ENCODE data around the gene DUSP11. TPM values are rescaled to one million over a fixed set of nuclear protein-coding genes. Genes with fewer than 3 reads are reported as not detected.
"Not testable (repeated sequence)": the region's sequence is repeated elsewhere in the genome, so short reads cannot be mapped to it uniquely, and the experiment has no call there.

Gene DUSP11
- total and polyA plus RNA-seq, 4 experiments from 2014 or later = 45.5 to 80.5 (median 53.6) TPM

- Mint-ChIP-seq H3K36me3 (peaks cover 28 to 45% of the 10 kb centered on the region in 2 donors), H3K4me3 (no peak overlapping the region), H3K9me3 (no peaks in the 10 kb centered on the region), H3K27ac (peak overlapping the region in 1 of 7 donors; percentile 70), H3K27me3 (no peaks in the 10 kb centered on the region), H3K4me1 (no peaks in the 10 kb centered on the region)
- Histone ChIP-seq H3K27ac (ENCODE audit: low read depth, low read length) (no peak overlapping the region), H3K27me3 (ENCODE audit: insufficient read depth, low read length) (no peaks in the 10 kb centered on the region), H3K9me3 (ENCODE audit: control insufficient read depth in 1 of 2, low read length in 2 of 2) (no peaks in the 10 kb centered on the region), H3K36me3 (ENCODE audit: insufficient read depth, low read length) (peaks cover 30% of the 10 kb centered on the region), H3K4me1 (ENCODE audit: insufficient read depth, low read length) (no peaks in the 10 kb centered on the region), H3K4me3 (ENCODE audit: low read length in 2 of 2) (no peak overlapping the region)
- ChIA-PET POLR2A (ENCODE audit: partially characterized antibody) (no interaction called here), CTCF (ENCODE audit: partially characterized antibody) (no interaction called here)
- intact Hi-C loops (cut with micrococcal nuclease) = no loop called here
- no peak for DNase-seq
Observed at GRCh38 chr2:73728711-73729110, 51.2 kb downstream of the DUSP11 start.

GRCh38 chr2:73728043-73728442, 51.9 kb downstream of the DUSP11 start:
- intact Hi-C loops (cut with micrococcal nuclease) = no loop called here
- Histone ChIP-seq H3K36me3 (ENCODE audit: insufficient read depth, low read length) (peaks cover 25% of the 10 kb centered on the region), H3K4me1 (ENCODE audit: insufficient read depth, low read length) (no peaks in the 10 kb centered on the region), H3K27me3 (ENCODE audit: insufficient read depth, low read length) (no peaks in the 10 kb centered on the region), H3K4me3 (ENCODE audit: low read length in 2 of 2) (no peak overlapping the region), H3K27ac (ENCODE audit: low read depth, low read length) (no peak overlapping the region), H3K9me3 (ENCODE audit: control insufficient read depth in 1 of 2, low read length in 2 of 2) (no peaks in the 10 kb centered on the region)
- POLR2A ChIA-PET (ENCODE audit: partially characterized antibody) = no interaction called here
- no peak for DNase-seq
- H3K27ac Mint-ChIP-seq = no peak overlapping the region
- no peak overlapping the region for H3K4me3 Mint-ChIP-seq
- H3K9me3 Mint-ChIP-seq = no peaks in the 10 kb centered on the region
- H3K27me3 Mint-ChIP-seq = no peaks in the 10 kb centered on the region
- H3K4me1 Mint-ChIP-seq = no peaks in the 10 kb centered on the region
- H3K36me3 Mint-ChIP-seq = peaks cover 24 to 41% of the 10 kb centered on the region in 2 donors
- CTCF ChIA-PET (ENCODE audit: partially characterized antibody) = no interaction called here

DNA sequence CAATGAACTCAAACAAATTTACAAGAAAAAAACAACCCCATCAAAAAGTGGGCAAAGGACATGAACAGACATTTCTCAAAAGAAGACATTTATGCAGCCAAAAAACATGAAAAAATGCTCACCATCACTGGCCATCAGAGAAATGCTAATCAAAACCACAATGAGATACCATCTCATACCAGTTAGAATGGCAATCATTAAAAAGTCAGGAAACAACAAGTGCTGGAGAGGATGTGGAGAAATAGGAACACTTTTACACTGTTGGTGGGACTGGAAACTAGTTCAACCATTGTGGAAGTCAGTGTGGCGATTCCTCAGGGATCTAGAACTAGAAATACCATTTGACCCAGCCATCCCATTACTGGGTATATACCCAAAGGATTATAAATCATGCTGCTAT, 53.2 kb downstream of the DUSP11 start:
- peaks cover 18 to 29% of the 10 kb centered on the region in 2 donors for H3K36me3 Mint-ChIP-seq
- DNase-seq; intact Hi-C loops (cut with micrococcal nuclease); H3K4me3 Mint-ChIP-seq; H3K9me3 ChIP-seq (ENCODE audit: control insufficient read depth in 1 of 2, low read length in 2 of 2); POLR2A ChIA-PET (ENCODE audit: partially characterized antibody); H3K4me1 ChIP-seq (ENCODE audit: insufficient read depth, low read length); H3K27me3 ChIP-seq (ENCODE audit: insufficient read depth, low read length); H3K27ac ChIP-seq (ENCODE audit: low read depth, low read length); H3K9me3 Mint-ChIP-seq; H3K4me1 Mint-ChIP-seq; CTCF ChIA-PET (ENCODE audit: partially characterized antibody); H3K27ac Mint-ChIP-seq; H3K27me3 Mint-ChIP-seq; H3K4me3 ChIP-seq (ENCODE audit: low read length in 2 of 2): not testable (repeated sequence)
- peaks cover 18% of the 10 kb centered on the region for H3K36me3 ChIP-seq (ENCODE audit: insufficient read depth, low read length)

GRCh38 chr2:73718851-73719621, 60.9 kb downstream of the DUSP11 start:
- Mint-ChIP-seq H3K4me3 (peak overlapping the region in 1 of 8 donors; percentile 30), H3K4me1 (peaks cover 0 to 4% (median 0%) of the 10 kb centered on the region in 4 donors), H3K27me3 (peaks cover 6 to 9% of the 10 kb centered on the region in 2 donors), H3K27ac (no peak overlapping the region), H3K9me3 (peaks cover 0 to 14% (median 10%) of the 10 kb centered on the region in 8 donors), H3K36me3 (peaks cover 6 to 9% of the 10 kb centered on the region in 2 donors)
- ChIA-PET POLR2A (ENCODE audit: partially characterized antibody) (no interaction called here), CTCF (ENCODE audit: partially characterized antibody) (no interaction called here)
- intact Hi-C loops (cut with micrococcal nuclease) = no loop called here
- no peak overlapping the region for H3K27ac ChIP-seq (ENCODE audit: low read depth, low read length)
- H3K4me3 ChIP-seq (ENCODE audit: low read length in 2 of 2) = no peak overlapping the region
- no peaks in the 10 kb centered on the region for H3K4me1 ChIP-seq (ENCODE audit: insufficient read depth, low read length)
- no peaks in the 10 kb centered on the region for H3K27me3 ChIP-seq (ENCODE audit: insufficient read depth, low read length)
- no peak for DNase-seq
- H3K9me3 ChIP-seq (ENCODE audit: control insufficient read depth in 1 of 2, low read length in 2 of 2) = no peaks in the 10 kb centered on the region
- no peaks in the 10 kb centered on the region for H3K36me3 ChIP-seq (ENCODE audit: insufficient read depth, low read length)

DNA sequence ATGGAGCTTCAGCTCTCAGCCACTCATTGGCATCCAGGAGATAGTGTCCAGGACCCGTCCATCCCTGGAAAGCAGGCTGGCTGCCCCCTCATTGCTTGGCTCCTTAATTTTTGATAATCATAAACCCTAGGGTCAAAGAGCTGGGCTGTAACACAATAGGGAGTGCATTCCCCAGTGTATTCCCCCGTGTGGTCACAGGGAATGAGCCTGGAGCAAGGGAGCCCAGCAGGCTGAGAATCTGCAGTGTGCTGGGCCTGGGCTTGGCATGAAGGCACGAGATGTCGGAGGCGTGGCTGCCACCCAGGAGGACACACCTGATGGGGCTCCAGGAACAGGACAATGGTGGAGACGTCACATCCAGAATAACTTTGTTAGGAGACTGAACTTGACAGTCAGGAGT, 61.5 kb downstream of the DUSP11 start:
- no peak for DNase-seq
- intact Hi-C loops (cut with micrococcal nuclease) = no loop called here
- Histone ChIP-seq H3K27ac (ENCODE audit: low read depth, low read length) (no peak overlapping the region), H3K4me1 (ENCODE audit: insufficient read depth, low read length) (no peaks in the 10 kb centered on the region), H3K4me3 (ENCODE audit: low read length in 2 of 2) (no peak overlapping the region), H3K9me3 (ENCODE audit: control insufficient read depth in 1 of 2, low read length in 2 of 2) (no peaks in the 10 kb centered on the region), H3K36me3 (ENCODE audit: insufficient read depth, low read length) (no peaks in the 10 kb centered on the region), H3K27me3 (ENCODE audit: insufficient read depth, low read length) (no peaks in the 10 kb centered on the region)
- H3K36me3 Mint-ChIP-seq = peaks cover 5 to 9% of the 10 kb centered on the region in 2 donors
- no peak overlapping the region for H3K4me3 Mint-ChIP-seq
- H3K27ac Mint-ChIP-seq = peak overlapping the region in 1 of 7 donors; percentile 75
- ChIA-PET CTCF (ENCODE audit: partially characterized antibody) (no interaction called here), POLR2A (ENCODE audit: partially characterized antibody) (no interaction called here)
- H3K9me3 Mint-ChIP-seq = peaks cover 4 to 20% (median 16%) of the 10 kb centered on the region in 8 donors
- peaks cover 0 to 4% (median 0%) of the 10 kb centered on the region in 4 donors for H3K4me1 Mint-ChIP-seq
- peaks cover 10 to 13% of the 10 kb centered on the region in 2 donors for H3K27me3 Mint-ChIP-seq

DNA sequence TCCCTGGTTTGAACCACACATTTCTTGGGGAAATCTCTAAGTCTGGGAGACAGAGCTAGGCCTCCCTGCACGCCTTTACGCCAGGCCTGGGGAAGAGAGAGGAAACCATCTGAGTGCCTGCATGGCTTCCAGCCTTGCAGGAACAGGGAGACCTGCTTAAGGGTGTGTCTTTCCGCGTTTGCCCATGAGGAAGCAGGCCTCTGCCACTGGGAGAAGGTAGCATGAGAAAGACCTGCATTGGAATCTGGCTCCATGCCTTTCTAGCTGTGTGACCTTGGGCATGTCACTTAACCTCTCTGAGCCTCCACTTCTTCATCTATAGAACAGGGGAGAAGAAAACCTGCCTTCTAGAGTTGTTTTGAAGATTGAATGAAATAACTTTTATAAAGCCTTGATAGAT, 62.2 kb downstream of the DUSP11 start:
- POLR2A ChIA-PET (ENCODE audit: partially characterized antibody); H3K36me3 Mint-ChIP-seq; DNase-seq; CTCF ChIA-PET (ENCODE audit: partially characterized antibody); H3K27ac Mint-ChIP-seq; H3K36me3 ChIP-seq (ENCODE audit: insufficient read depth, low read length); H3K4me1 Mint-ChIP-seq; H3K4me1 ChIP-seq (ENCODE audit: insufficient read depth, low read length); H3K4me3 Mint-ChIP-seq; H3K27ac ChIP-seq (ENCODE audit: low read depth, low read length); H3K9me3 ChIP-seq (ENCODE audit: control insufficient read depth in 1 of 2, low read length in 2 of 2); H3K27me3 ChIP-seq (ENCODE audit: insufficient read depth, low read length); intact Hi-C loops (cut with micrococcal nuclease); H3K4me3 ChIP-seq (ENCODE audit: low read length in 2 of 2): not testable (repeated sequence)
- Mint-ChIP-seq H3K27me3 (peaks cover 10 to 13% of the 10 kb centered on the region in 2 donors), H3K9me3 (peaks cover 4 to 25% (median 17%) of the 10 kb centered on the region in 8 donors)

GRCh38 chr2:73717251-73717606, 62.7 kb downstream of the DUSP11 start:
- Histone ChIP-seq H3K9me3 (ENCODE audit: control insufficient read depth in 1 of 2, low read length in 2 of 2) (no peaks in the 10 kb centered on the region), H3K36me3 (ENCODE audit: insufficient read depth, low read length) (no peaks in the 10 kb centered on the region), H3K27me3 (ENCODE audit: insufficient read depth, low read length) (no peaks in the 10 kb centered on the region), H3K4me1 (ENCODE audit: insufficient read depth, low read length) (no peaks in the 10 kb centered on the region), H3K4me3 (ENCODE audit: low read length in 2 of 2) (no peak overlapping the region), H3K27ac (ENCODE audit: low read depth, low read length) (no peak overlapping the region)
- intact Hi-C loops (cut with micrococcal nuclease) = no loop called here
- DNase-seq = no peak
- H3K36me3 Mint-ChIP-seq = peaks cover 4 to 6% of the 10 kb centered on the region in 2 donors
- peaks cover 4 to 28% (median 17%) of the 10 kb centered on the region in 8 donors for H3K9me3 Mint-ChIP-seq
- peaks cover 10 to 13% of the 10 kb centered on the region in 2 donors for H3K27me3 Mint-ChIP-seq
- H3K4me1 Mint-ChIP-seq = peaks cover 0 to 4% (median 0%) of the 10 kb centered on the region in 4 donors
- ChIA-PET CTCF (ENCODE audit: partially characterized antibody) (no interaction called here), POLR2A (ENCODE audit: partially characterized antibody) (no interaction called here)
- no peak overlapping the region for H3K27ac Mint-ChIP-seq
- H3K4me3 Mint-ChIP-seq = no peak overlapping the region

All from CD4-positive, alpha-beta memory T cell (primary cell).